Stomach (tissue), 4 donors: ENCODE measurements around the gene NBEAL2.

Experiments
- EP300 ChIP-seq: sonication (generic); formaldehyde crosslinking; IDR thresholded peaks from one replicate; pipeline ENCODE4 v1.6.1; 2017; ENCODE audit warnings: antibody characterized with exemption
- POLR2A ChIP-seq, 4 donors: fragments of 450-650 bp; IDR thresholded peaks; one replicate each; pipeline ENCODE4 v1.6.1; 2016; ENCODE audit warnings: antibody characterized with exemption in 4 of 4, control low read depth in 2 of 4, mild to moderate bottlenecking in 1 of 4, moderate library complexity in 1 of 4
- TF ChIP-seq, protein P1 (sequence below), 7 experiments: fragments of 450-650 bp in 4 of 7; fragments of 200-600 bp in 3 of 7; sonication (generic) in 3 of 7; IDR thresholded peaks; one replicate each; pipeline ENCODE4 v1.5.1; 2016 to 2019; ENCODE audit warnings: antibody characterized with exemption in 7 of 7, control low read depth in 2 of 7, mild to moderate bottlenecking in 1 of 7

DNA sequence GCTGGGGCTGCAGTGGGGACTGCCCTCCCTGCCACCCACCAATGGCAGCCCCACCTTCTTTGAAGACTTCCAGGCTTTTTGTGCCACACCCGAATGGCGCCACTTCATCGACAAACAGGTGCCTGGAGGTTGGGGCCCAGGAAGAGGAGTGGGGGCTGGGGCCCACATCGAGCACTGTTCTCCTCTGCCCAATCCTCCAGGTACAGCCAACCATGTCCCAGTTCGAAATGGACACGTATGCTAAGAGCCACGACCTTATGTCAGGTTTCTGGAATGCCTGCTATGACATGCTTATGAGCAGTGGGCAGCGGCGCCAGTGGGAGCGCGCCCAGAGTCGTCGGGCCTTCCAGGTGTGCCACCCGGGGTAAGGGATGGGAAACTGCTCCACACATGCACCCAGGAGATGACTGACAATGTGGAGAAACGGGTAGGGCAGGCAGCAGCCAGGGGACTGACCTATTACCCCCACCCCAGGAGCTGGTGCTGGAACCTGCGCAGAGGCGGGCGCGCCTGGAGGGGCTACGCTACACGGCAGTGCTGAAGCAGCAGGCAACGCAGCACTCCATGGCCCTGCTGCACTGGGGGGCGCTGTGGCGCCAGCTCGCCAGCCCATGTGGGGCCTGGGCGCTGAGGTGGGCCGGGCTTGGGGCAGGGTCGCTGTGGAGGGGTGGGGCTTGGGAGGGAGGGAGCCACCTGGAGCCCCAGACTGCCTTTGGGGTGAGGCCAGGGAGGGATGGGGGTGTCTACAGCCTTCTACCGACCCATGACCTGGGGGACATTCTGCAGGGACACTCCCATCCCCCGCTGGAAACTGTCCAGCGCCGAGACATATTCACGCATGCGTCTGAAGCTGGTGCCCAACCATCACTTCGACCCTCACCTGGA lies 22.9 kb downstream of the NBEAL2 start:
- TF ChIP-seq, protein P1, sequence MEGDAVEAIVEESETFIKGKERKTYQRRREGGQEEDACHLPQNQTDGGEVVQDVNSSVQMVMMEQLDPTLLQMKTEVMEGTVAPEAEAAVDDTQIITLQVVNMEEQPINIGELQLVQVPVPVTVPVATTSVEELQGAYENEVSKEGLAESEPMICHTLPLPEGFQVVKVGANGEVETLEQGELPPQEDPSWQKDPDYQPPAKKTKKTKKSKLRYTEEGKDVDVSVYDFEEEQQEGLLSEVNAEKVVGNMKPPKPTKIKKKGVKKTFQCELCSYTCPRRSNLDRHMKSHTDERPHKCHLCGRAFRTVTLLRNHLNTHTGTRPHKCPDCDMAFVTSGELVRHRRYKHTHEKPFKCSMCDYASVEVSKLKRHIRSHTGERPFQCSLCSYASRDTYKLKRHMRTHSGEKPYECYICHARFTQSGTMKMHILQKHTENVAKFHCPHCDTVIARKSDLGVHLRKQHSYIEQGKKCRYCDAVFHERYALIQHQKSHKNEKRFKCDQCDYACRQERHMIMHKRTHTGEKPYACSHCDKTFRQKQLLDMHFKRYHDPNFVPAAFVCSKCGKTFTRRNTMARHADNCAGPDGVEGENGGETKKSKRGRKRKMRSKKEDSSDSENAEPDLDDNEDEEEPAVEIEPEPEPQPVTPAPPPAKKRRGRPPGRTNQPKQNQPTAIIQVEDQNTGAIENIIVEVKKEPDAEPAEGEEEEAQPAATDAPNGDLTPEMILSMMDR (IDR thresholded peaks at IDR 0.05): no peak
- TF ChIP-seq EP300 (no peak), POLR2A (IDR thresholded peaks at IDR 0.05) (no peak)
